ENCODE measurements around the gene TMEM54.

DNA sequence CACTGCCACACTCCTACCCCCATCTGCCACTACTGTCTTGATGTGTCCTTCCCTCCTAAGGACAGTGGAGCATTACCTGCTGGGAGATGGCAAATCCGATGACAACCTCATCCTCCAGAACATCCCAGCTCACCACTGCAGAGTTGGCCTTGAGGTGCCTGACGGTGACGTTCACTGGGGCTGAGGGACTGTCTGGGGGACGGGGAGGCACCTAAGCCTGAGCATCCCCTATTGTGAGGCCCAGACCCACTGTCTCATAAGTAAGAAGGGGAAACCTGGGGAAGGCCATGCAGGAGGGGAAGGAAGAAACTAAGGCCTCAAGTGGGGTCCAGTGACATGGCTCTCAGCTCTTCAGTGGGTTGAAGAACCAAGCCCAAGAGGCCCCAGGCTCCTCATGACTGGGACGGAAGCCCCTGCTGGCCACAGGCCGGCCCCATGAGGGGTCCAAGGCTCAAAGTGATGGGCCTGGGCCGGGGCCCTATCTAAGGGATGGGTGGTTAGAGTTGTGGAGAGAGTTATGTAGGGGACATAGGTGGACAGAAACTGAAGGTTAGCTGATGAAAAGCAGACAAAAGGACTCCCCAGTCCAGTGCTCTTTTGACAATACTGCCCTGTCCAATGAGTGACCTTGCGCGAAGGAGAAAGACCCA lies 32.3 kb downstream of the TMEM54 start:
- TF ChIP-seq, protein P1, sequence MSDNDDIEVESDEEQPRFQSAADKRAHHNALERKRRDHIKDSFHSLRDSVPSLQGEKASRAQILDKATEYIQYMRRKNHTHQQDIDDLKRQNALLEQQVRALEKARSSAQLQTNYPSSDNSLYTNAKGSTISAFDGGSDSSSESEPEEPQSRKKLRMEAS (IDR thresholded peaks at IDR 0.05), result no peak
- TF ChIP-seq, protein P2, sequence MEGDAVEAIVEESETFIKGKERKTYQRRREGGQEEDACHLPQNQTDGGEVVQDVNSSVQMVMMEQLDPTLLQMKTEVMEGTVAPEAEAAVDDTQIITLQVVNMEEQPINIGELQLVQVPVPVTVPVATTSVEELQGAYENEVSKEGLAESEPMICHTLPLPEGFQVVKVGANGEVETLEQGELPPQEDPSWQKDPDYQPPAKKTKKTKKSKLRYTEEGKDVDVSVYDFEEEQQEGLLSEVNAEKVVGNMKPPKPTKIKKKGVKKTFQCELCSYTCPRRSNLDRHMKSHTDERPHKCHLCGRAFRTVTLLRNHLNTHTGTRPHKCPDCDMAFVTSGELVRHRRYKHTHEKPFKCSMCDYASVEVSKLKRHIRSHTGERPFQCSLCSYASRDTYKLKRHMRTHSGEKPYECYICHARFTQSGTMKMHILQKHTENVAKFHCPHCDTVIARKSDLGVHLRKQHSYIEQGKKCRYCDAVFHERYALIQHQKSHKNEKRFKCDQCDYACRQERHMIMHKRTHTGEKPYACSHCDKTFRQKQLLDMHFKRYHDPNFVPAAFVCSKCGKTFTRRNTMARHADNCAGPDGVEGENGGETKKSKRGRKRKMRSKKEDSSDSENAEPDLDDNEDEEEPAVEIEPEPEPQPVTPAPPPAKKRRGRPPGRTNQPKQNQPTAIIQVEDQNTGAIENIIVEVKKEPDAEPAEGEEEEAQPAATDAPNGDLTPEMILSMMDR (IDR thresholded peaks at IDR 0.05; ENCODE audit: low read depth, low read length, missing input control), result no peak
- no peak for TF ChIP-seq RAD21 (IDR thresholded peaks at IDR 0.05)
